Stimulated activated CD4-positive, alpha-beta T cell treated with anti-CD3 and anti-CD28 coated beads, Interleukin-2, amount 100 ng/mL, for 4 hours (primary cell): ENCODE data around the gene KLHL10.
"Not testable (repeated sequence)": the region's sequence is repeated elsewhere in the genome, so short reads cannot be mapped to it uniquely, and the experiment has no call there.

ENCODE experiments used
- DNase-seq: peaks from one replicate; pipeline ENCODE4 v3.0.0-alpha.2; 2020; ENCODE audit warnings: low read depth

Gene KLHL10

DNA sequence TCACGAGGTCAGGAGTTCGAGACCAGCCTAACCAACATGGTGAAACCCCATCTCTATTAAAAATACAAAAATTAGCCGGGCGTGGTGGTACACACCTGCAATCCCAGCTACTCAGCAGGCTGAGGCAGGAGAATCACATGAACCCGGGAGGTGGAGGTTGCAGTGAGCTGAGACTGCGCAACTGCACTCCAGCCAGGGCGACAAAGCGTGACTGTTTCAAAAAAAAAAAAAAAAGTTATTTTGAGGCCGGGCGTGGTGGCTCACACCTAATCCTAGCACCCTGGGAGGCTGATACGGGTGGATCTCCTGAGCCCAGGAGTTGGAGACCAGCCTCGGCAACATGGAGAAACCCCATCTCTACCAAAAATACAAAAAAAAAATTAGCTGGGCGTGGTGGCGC is 13.8 kb downstream of the KLHL10 start:
- DNase-seq, result not testable (repeated sequence)

DNA sequence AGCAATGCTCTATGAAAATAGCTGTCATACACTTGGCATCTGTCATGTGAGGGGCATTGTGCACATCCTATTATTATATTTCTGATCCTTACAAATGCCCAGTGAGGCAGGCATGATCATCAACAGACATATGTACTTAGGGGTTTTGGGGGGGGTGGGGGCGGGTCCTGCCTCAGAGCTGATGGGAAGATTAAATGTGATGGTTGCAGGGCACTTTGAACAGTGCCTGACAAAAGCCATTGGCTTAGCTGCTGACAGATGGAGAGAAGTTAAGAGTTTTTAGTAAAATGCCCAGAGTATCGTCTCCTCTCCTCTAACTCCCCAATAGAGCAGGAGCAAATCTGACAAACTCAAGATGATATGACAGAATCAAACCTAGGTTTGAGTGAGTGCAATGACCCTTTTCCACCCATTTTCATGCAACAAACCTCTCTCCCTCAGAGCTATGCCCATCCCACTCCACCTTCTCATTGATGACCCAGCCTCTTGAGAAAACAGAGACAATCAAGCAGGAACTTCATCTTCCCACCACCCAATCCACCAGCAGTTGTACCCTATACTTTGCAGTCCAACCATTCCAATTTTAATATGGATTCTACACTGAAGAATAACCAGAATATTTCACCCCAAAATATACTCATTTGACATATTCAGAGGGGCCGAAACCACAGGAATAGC is 22.8 kb downstream of the KLHL10 start:
- DNase-seq, result no peak

- DNase-seq, result no peak
These were observed 25.6 kb downstream of the KLHL10 start for GRCh38 chr17:41863074-41863848.

DNA sequence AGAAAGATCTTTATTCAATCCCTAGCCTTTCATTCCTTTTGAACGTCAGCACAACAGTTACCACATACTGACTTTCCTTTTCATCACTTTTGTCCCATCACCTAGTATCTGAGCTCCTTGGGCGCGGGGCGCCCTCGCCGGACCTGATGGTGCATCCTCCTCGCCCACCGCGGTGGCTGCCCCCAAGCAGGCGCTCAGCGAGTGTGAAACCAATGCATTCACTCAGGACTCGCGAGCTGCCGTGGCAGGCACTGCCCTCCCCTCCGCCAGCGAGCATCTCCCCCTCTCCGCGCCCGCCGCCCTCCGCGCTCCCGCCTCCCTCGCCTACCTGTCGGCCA is 26.8 kb downstream of the KLHL10 start:
- DNase-seq, result peak; percentile 41

DNA sequence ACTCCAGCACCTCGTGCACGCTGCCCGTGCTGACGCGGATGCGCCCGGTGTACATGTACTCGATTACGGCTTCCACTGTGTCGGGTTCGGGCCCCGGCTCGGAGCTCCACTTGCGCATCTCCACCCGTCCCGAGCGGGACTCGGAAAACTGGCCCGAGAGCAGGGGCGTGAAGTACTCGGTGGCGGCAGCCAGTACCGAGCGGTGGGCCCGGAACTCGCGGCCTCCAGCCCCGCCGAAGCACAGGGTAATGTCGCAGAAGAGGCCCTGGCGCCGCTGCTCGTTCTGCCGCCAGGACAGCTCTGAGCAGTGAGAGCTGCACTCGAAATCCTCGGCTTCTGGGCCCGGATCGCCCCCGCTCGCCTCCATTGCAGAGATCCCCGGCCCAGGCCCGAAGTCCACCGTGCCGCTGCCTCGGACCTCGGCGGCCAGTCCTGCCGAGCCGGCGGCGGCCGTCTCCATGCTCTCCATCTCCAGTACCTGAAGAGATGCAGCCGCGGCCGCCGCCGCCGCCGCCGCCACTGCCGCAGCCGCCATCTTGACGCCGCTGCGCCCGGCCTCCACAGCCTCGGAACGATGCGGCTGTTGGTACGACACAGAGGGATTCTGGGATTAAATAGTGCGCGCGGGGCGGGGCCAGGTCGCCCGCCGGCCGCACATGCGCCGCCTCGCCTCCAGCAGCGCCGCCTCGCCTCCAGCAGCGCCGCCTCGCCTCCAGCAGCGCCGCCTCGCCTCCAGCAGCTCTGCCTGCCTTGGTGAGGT is 27.4 kb downstream of the KLHL10 start, which contains the start of gene KLHL11:
Gene KLHL11 (minus strand): TSS at position 588 of the 760 bp plus-strand sequence. CDS start 53 bp downstream, at position 535.
- DNase-seq, result peak; percentile 79

DNA sequence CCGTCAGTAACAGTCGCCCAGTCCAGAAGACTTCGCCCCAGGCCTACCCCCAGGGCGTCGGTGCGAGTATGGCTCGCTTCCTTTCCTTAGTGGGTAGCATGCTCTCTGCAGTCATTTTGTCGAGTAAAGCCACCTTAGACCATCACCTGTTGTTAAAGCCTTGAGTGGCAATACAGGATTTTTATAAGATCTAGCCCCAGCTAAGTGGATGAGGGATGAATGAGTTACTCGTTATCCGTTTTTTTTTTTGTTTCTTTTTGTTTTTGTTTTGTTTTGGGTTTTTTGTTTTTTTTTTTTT is 27.9 kb downstream of the KLHL10 start:
- no peak for DNase-seq

- DNase-seq, result no peak
These were observed 30.9 kb downstream of the KLHL10 start for GRCh38 chr17:41868568-41868967.

GRCh38 chr17:41869426-41869825 is 31.8 kb downstream of the KLHL10 start:
- no peak for DNase-seq

DNA sequence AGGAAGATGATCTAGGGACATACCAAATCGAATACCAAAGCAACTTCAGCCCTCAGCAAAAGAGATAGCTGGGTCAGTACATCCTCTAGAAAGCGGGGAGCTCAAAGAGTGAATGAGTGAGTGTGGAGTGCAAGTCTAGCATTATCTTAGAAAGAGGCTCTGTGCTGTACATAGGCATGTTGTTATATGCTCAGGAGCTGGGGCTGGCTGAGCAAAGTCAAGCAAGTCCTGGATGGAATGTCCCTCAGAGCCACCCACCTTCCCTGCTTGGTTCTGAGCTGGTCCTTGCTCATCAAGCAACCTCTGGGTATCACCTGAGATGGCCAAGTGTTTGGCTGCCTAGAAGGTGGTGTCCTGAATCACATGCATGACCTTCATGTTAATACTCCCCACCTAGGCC is 32.5 kb downstream of the KLHL10 start:
- no peak for DNase-seq

DNA sequence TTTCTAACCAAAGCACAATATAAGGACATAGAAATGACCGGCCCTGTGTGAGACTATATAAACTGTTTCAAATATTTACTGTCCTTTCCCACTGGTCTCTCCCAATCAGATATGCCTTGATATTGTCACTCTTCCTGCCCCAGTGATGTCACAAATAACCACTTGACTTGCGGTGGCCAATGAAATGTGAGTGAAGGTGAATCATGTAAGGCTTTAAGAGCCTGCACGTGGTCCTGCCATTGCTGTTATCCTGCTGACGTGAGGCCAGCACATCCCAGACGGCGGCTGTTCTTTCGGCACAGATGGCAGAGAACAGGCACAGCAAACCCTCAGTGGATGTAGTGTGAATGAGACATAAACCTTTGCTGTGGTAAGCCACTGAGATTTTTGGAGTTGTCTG is 33.0 kb downstream of the KLHL10 start:
- no peak for DNase-seq

GRCh38 chr17:41871789-41872188 is 34.2 kb downstream of the KLHL10 start:
- DNase-seq, result no peak

- no peak for DNase-seq
These were observed 36.1 kb downstream of the KLHL10 start for GRCh38 chr17:41873559-41874292.

- DNase-seq, result not testable (repeated sequence)
These were observed 36.7 kb downstream of the KLHL10 start for GRCh38 chr17:41874293-41874670.

DNA sequence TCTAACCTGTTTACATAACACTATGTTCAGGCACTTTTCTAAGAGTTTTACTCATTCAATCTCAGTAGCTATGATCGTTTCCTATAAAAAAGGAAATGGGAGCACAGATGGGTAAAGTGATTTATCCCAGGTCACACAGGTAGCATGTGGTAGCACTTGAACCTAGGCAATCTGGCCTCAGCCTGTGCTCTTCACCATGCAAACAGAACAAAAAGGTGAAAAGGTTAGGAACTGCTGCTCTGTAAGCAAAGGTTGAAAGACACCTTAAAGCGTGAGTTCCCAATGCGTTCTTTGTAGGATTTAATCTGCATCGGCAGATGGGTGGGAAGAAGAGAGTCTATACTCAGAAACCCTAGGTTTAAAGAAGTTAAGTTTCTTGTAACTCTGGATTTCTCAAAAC is 42.5 kb downstream of the KLHL10 start:
- DNase-seq, result no peak

- no peak for DNase-seq
These were observed 45.1 kb downstream of the KLHL10 start for GRCh38 chr17:41882756-41883155.

- no peak for DNase-seq
These were observed 48.1 kb downstream of the KLHL10 start for GRCh38 chr17:41885733-41886132.

DNA sequence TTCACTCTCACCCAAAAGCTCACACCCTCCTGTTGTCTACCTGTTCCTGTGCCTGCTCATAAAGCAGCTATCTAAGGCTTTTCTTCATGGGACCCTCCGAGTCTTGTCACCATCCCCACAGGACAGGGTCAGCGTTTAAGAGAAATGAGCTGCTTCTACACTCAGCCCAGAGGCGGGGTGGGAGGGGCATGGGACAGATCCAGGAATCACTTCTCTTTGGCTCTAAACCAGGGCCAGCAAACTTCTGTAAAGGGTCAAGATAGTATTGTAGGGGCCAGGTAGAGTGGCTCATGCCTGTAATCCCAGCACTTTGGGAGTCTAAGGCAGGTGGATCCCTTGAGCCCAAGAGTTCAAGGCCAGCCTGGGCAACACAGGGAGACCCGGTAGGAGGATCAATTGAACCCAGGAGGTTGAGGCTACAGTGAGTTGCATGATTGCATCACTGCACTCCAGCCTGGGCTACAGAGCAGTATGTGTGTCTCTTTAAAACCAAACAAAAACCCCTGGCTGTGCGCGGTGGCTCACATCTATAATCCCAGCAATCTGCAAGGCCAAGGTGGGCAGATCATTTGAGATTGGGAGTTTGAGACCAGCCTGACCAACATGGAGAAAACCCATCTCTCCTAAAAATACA is 50.8 kb downstream of the KLHL10 start:
- DNase-seq, result no peak

- DNase-seq, result no peak
These were observed 53.8 kb downstream of the KLHL10 start for GRCh38 chr17:41891135-41892020.

DNA sequence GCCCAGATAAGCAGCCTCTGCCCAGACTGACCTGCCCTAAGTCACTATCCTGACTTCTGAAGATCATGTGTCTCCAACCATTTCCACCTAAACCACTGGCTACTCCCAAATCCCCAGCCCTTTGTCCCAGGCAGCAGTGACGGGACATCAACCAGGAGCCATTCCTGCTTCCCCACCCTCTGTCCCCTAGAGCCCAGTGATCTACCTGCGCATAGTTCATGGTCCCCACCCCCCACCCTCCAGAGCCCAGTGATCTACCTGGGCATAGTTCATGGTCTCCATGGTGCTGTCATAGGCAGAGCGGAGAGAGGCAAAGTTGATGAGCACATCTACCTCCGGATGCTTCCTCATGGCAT is 54.4 kb downstream of the KLHL10 start:
- DNase-seq, result no peak

- no peak for DNase-seq
These were observed 55.8 kb downstream of the KLHL10 start for GRCh38 chr17:41893384-41893783.

GRCh38 chr17:41894791-41895331 is 57.2 kb downstream of the KLHL10 start:
- DNase-seq, result no peak
